Measurements from ENCODE around the gene ARHGAP10. TPM values are rescaled to one million over a fixed set of nuclear protein-coding genes. Genes with fewer than 3 reads are reported as not detected.

ARHGAP10 gene
- total and polyA plus RNA-seq, 5 donors from 2014 or later = 2.9 to 14.1 (median 4.7) TPM

DNA sequence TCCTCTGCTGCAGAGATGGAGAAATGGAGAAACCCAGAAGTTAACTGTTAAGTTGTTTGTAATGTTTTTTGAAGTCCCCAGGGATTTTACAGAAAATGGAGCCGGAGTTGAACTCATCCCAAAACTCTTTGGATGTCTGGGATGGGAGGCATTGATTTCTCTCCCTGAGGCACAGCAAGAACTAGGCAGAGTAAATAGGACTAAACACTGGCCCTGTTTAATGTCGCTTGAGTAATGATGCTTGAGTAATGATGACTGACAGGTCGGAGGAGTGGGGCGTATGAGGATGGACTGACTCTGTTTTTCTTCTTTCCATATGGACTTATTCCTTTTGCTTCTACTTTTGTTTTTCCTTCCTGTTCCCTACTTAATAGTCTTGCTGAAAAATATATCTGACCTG is 69.9 kb downstream of the ARHGAP10 start:
- no peak for ATAC-seq (ENCODE audit: low read depth in 2 of 2)
- Mint-ChIP-seq H3K4me1 (peaks cover 10 to 38% (median 26%) of the 10 kb centered on the region in 4 donors), H3K9me3 (no peaks in the 10 kb centered on the region), H3K36me3 (peaks cover 6% of the 10 kb centered on the region), H3K27me3 (no peaks in the 10 kb centered on the region), H3K4me3 (no peak overlapping the region), H3K27ac (no peak overlapping the region)
- Histone ChIP-seq H3K27ac (ENCODE audit: insufficient read depth, low read length, poor library complexity, severe bottlenecking) (no peak overlapping the region), H3K4me3 (ENCODE audit: low read depth, low read length) (no peak overlapping the region), H3K27me3 (ENCODE audit: control insufficient read depth, insufficient read depth, low read length) (no peaks in the 10 kb centered on the region), H3K36me3 (ENCODE audit: control insufficient read depth, insufficient read depth, low read length) (no peaks in the 10 kb centered on the region), H3K4me1 (ENCODE audit: control insufficient read depth, insufficient read depth, low read length, poor library complexity, severe bottlenecking) (peaks cover 18% of the 10 kb centered on the region), H3K9me3 (ENCODE audit: control insufficient read depth in 2 of 2, low read length in 2 of 2) (no peaks in the 10 kb centered on the region)
- no peak for DNase-seq

GRCh38 chr4:147802346-147802745 is 70.5 kb downstream of the ARHGAP10 start:
- DNase-seq = no peak

GRCh38 chr4:147805946-147806345 is 74.1 kb downstream of the ARHGAP10 start:
- no peaks in the 10 kb centered on the region for H3K36me3 ChIP-seq (ENCODE audit: control insufficient read depth, insufficient read depth, low read length)
- H3K4me1 ChIP-seq (ENCODE audit: control insufficient read depth, insufficient read depth, low read length, poor library complexity, severe bottlenecking) = no peaks in the 10 kb centered on the region
- H3K9me3 Mint-ChIP-seq = no peaks in the 10 kb centered on the region
- no peaks in the 10 kb centered on the region for H3K27me3 ChIP-seq (ENCODE audit: control insufficient read depth, insufficient read depth, low read length)
- ATAC-seq (ENCODE audit: low read depth in 2 of 2) = no peak
- H3K27me3 Mint-ChIP-seq = no peaks in the 10 kb centered on the region
- no peak overlapping the region for H3K27ac ChIP-seq (ENCODE audit: insufficient read depth, low read length, poor library complexity, severe bottlenecking)
- H3K4me3 ChIP-seq (ENCODE audit: low read depth, low read length) = no peak overlapping the region
- H3K4me3 Mint-ChIP-seq = no peak overlapping the region
- no peak overlapping the region for H3K27ac Mint-ChIP-seq
- H3K4me1 Mint-ChIP-seq = peaks cover 0 to 16% (median 14%) of the 10 kb centered on the region in 4 donors
- no peaks in the 10 kb centered on the region for H3K9me3 ChIP-seq (ENCODE audit: control insufficient read depth in 2 of 2, low read length in 2 of 2)
- H3K36me3 Mint-ChIP-seq = peaks cover 9% of the 10 kb centered on the region
- no peak for DNase-seq

More at GRCh38 chr4:147802346-147802745, 70.5 kb downstream of the ARHGAP10 start:
- Mint-ChIP-seq H3K4me1 (peaks cover 10 to 36% (median 26%) of the 10 kb centered on the region in 4 donors), H3K36me3 (peaks cover 6% of the 10 kb centered on the region), H3K9me3 (no peaks in the 10 kb centered on the region), H3K27ac (no peak overlapping the region), H3K27me3 (no peaks in the 10 kb centered on the region), H3K4me3 (no peak overlapping the region)
- Histone ChIP-seq H3K27me3 (ENCODE audit: control insufficient read depth, insufficient read depth, low read length) (no peaks in the 10 kb centered on the region), H3K36me3 (ENCODE audit: control insufficient read depth, insufficient read depth, low read length) (no peaks in the 10 kb centered on the region), H3K4me3 (ENCODE audit: low read depth, low read length) (no peak overlapping the region), H3K4me1 (ENCODE audit: control insufficient read depth, insufficient read depth, low read length, poor library complexity, severe bottlenecking) (peaks cover 18% of the 10 kb centered on the region), H3K9me3 (ENCODE audit: control insufficient read depth in 2 of 2, low read length in 2 of 2) (no peaks in the 10 kb centered on the region), H3K27ac (ENCODE audit: insufficient read depth, low read length, poor library complexity, severe bottlenecking) (no peak overlapping the region)
- ATAC-seq (ENCODE audit: low read depth in 2 of 2) = no peak

GRCh38 chr4:147808447-147808846 is 76.6 kb downstream of the ARHGAP10 start:
- H3K9me3 Mint-ChIP-seq = no peaks in the 10 kb centered on the region
- no peaks in the 10 kb centered on the region for H3K9me3 ChIP-seq (ENCODE audit: control insufficient read depth in 2 of 2, low read length in 2 of 2)
- no peak overlapping the region for H3K27ac Mint-ChIP-seq
- H3K36me3 ChIP-seq (ENCODE audit: control insufficient read depth, insufficient read depth, low read length) = no peaks in the 10 kb centered on the region
- no peaks in the 10 kb centered on the region for H3K27me3 Mint-ChIP-seq
- no peak overlapping the region for H3K27ac ChIP-seq (ENCODE audit: insufficient read depth, low read length, poor library complexity, severe bottlenecking)
- H3K36me3 Mint-ChIP-seq = peaks cover 10% of the 10 kb centered on the region
- no peaks in the 10 kb centered on the region for H3K4me1 ChIP-seq (ENCODE audit: control insufficient read depth, insufficient read depth, low read length, poor library complexity, severe bottlenecking)
- no peak overlapping the region for H3K4me3 Mint-ChIP-seq
- DNase-seq (no peak), ATAC-seq (ENCODE audit: low read depth in 2 of 2) (no peak)
- no peaks in the 10 kb centered on the region for H3K27me3 ChIP-seq (ENCODE audit: control insufficient read depth, insufficient read depth, low read length)
- peaks cover 0 to 10% (median 6%) of the 10 kb centered on the region in 4 donors for H3K4me1 Mint-ChIP-seq
- no peak overlapping the region for H3K4me3 ChIP-seq (ENCODE audit: low read depth, low read length)

GRCh38 chr4:147809211-147809610 is 77.3 kb downstream of the ARHGAP10 start:
- Histone ChIP-seq H3K4me1 (ENCODE audit: control insufficient read depth, insufficient read depth, low read length, poor library complexity, severe bottlenecking) (no peaks in the 10 kb centered on the region), H3K9me3 (ENCODE audit: control insufficient read depth in 2 of 2, low read length in 2 of 2) (no peaks in the 10 kb centered on the region), H3K27ac (ENCODE audit: insufficient read depth, low read length, poor library complexity, severe bottlenecking) (no peak overlapping the region), H3K36me3 (ENCODE audit: control insufficient read depth, insufficient read depth, low read length) (no peaks in the 10 kb centered on the region), H3K4me3 (ENCODE audit: low read depth, low read length) (no peak overlapping the region), H3K27me3 (ENCODE audit: control insufficient read depth, insufficient read depth, low read length) (no peaks in the 10 kb centered on the region)
- Mint-ChIP-seq H3K4me3 (no peak overlapping the region), H3K36me3 (peaks cover 8% of the 10 kb centered on the region), H3K4me1 (peaks cover 0 to 10% (median 4%) of the 10 kb centered on the region in 4 donors), H3K27ac (no peak overlapping the region), H3K9me3 (no peaks in the 10 kb centered on the region), H3K27me3 (no peaks in the 10 kb centered on the region)
- ATAC-seq (ENCODE audit: low read depth in 2 of 2) (no peak), DNase-seq (no peak)

DNA sequence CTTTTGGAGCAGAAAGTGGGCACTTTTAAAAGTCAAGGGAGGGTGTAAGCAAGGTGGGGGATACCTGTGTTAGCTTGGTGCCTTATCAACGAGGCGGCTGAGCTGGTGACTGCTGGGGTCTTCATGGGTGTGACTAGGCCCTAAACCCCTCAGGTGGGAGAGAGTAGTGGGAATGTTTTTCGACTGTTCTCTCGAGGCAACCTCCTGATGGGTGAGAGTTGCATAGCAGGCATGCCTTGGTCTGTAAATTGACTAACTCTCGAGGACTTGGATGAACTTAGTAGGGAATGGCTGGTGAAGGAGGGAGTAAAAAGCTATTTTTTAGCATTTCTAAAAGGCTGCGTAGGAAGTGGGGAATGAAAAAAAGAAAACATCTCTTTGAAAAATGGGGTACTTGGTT is 80.0 kb downstream of the ARHGAP10 start:
- Histone ChIP-seq H3K9me3 (ENCODE audit: control insufficient read depth in 2 of 2, low read length in 2 of 2) (no peaks in the 10 kb centered on the region), H3K27ac (ENCODE audit: insufficient read depth, low read length, poor library complexity, severe bottlenecking) (no peak overlapping the region), H3K36me3 (ENCODE audit: control insufficient read depth, insufficient read depth, low read length) (no peaks in the 10 kb centered on the region), H3K27me3 (ENCODE audit: control insufficient read depth, insufficient read depth, low read length) (no peaks in the 10 kb centered on the region), H3K4me1 (ENCODE audit: control insufficient read depth, insufficient read depth, low read length, poor library complexity, severe bottlenecking) (no peaks in the 10 kb centered on the region), H3K4me3 (ENCODE audit: low read depth, low read length) (no peak overlapping the region)
- DNase-seq (no peak), ATAC-seq (ENCODE audit: low read depth in 2 of 2) (no peak)
- H3K4me1 Mint-ChIP-seq = peaks cover 0 to 11% (median 5%) of the 10 kb centered on the region in 4 donors
- no peak overlapping the region for H3K27ac Mint-ChIP-seq
- peaks cover 7% of the 10 kb centered on the region for H3K36me3 Mint-ChIP-seq
- H3K9me3 Mint-ChIP-seq = no peaks in the 10 kb centered on the region
- H3K4me3 Mint-ChIP-seq = no peak overlapping the region
- no peaks in the 10 kb centered on the region for H3K27me3 Mint-ChIP-seq

- H3K4me1 Mint-ChIP-seq = peaks cover 5 to 7% (median 6%) of the 10 kb centered on the region in 4 donors
- H3K36me3 Mint-ChIP-seq = peaks cover 7% of the 10 kb centered on the region
- no peak overlapping the region for H3K4me3 Mint-ChIP-seq
These were observed 81.4 kb downstream of the ARHGAP10 start for GRCh38 chr4:147813109-147813773.

DNA sequence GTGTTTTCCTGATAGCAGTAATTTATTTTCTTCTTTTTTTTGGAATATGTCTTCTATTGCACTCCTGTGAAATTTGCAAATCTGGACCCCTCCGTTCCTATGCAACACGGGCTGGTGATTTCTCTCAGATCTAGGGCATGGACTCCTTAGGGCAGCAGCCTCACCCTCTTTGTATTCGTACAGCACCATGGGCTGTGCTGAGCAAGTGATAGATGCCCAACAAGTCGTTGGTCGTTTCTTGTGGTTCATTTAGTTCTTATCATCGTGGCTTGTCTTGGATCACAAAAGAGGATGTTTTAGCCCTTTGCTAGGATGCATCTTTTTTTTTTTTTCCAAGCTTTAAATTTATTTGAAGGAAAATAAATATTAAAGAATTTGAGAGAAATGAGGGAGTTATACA is 82.1 kb downstream of the ARHGAP10 start:
- peaks cover 4 to 7% (median 5%) of the 10 kb centered on the region in 4 donors for H3K4me1 Mint-ChIP-seq
- H3K9me3 Mint-ChIP-seq = no peaks in the 10 kb centered on the region
- DNase-seq (no peak), ATAC-seq (ENCODE audit: low read depth in 2 of 2) (no peak)
- peaks cover 7% of the 10 kb centered on the region for H3K36me3 Mint-ChIP-seq
- Histone ChIP-seq H3K4me1 (ENCODE audit: control insufficient read depth, insufficient read depth, low read length, poor library complexity, severe bottlenecking) (no peaks in the 10 kb centered on the region), H3K36me3 (ENCODE audit: control insufficient read depth, insufficient read depth, low read length) (no peaks in the 10 kb centered on the region), H3K4me3 (ENCODE audit: low read depth, low read length) (no peak overlapping the region), H3K9me3 (ENCODE audit: control insufficient read depth in 2 of 2, low read length in 2 of 2) (no peaks in the 10 kb centered on the region), H3K27me3 (ENCODE audit: control insufficient read depth, insufficient read depth, low read length) (no peaks in the 10 kb centered on the region), H3K27ac (ENCODE audit: insufficient read depth, low read length, poor library complexity, severe bottlenecking) (no peak overlapping the region)
- H3K27ac Mint-ChIP-seq = no peak overlapping the region
- no peaks in the 10 kb centered on the region for H3K27me3 Mint-ChIP-seq
- no peak overlapping the region for H3K4me3 Mint-ChIP-seq

More at GRCh38 chr4:147813109-147813773, 81.4 kb downstream of the ARHGAP10 start:
- Mint-ChIP-seq H3K9me3 (no peaks in the 10 kb centered on the region), H3K27me3 (no peaks in the 10 kb centered on the region), H3K27ac (no peak overlapping the region)
- Histone ChIP-seq H3K4me3 (ENCODE audit: low read depth, low read length) (no peak overlapping the region), H3K4me1 (ENCODE audit: control insufficient read depth, insufficient read depth, low read length, poor library complexity, severe bottlenecking) (no peaks in the 10 kb centered on the region), H3K27ac (ENCODE audit: insufficient read depth, low read length, poor library complexity, severe bottlenecking) (no peak overlapping the region), H3K36me3 (ENCODE audit: control insufficient read depth, insufficient read depth, low read length) (no peaks in the 10 kb centered on the region), H3K27me3 (ENCODE audit: control insufficient read depth, insufficient read depth, low read length) (no peaks in the 10 kb centered on the region), H3K9me3 (ENCODE audit: control insufficient read depth in 2 of 2, low read length in 2 of 2) (no peaks in the 10 kb centered on the region)
- DNase-seq = no peak
- ATAC-seq (ENCODE audit: low read depth in 2 of 2) = no peak
